Thoracic aorta (tissue), 2 donors: ENCODE results near the gene SUN1. TPM values are rescaled to one million over a fixed set of nuclear protein-coding genes. Genes with fewer than 3 reads are reported as not detected.

ENCODE experiments used
- ATAC-seq: fragments of 150-250 bp; one replicate; pipeline ENCODE4 v1.8.0; 2017; ENCODE audit warnings: low read depth; ENCODE audit not compliant: insufficient number of reproducible peaks, low FRiP score
- DNase-seq: peaks from one replicate; pipeline ENCODE4 v3.0.0-alpha.2; 2020; ENCODE audit warnings: low spot score
- H3K27ac ChIP-seq, 2 donors: fragments of 200-600 bp; sonication (generic); 1 replicate in 1 of 2; 2 replicates in 1 of 2; pipeline ENCODE4 v1.5.1; 2016; ENCODE audit warnings: mild to moderate bottlenecking in 2 of 2, moderate library complexity in 2 of 2
- H3K27me3 ChIP-seq: fragments of 200-600 bp; sonication (generic); replicated peaks from 2 replicates; pipeline ENCODE4 v1.6.0; 2016; ENCODE audit warnings: mild to moderate bottlenecking; ENCODE audit not compliant: insufficient read depth
- H3K36me3 ChIP-seq: fragments of 200-600 bp; sonication (generic); one replicate; pipeline ENCODE4 v1.5.1; 2016
- H3K4me1 ChIP-seq, 2 donors: fragments of 200-600 bp; sonication (generic); 1 replicate in 1 of 2; 2 replicates in 1 of 2; pipeline versions ENCODE4 v1.5.1 to v1.6.0; 2016; ENCODE audit warnings: low read depth in 2 of 2, mild to moderate bottlenecking in 1 of 2; ENCODE audit not compliant: control insufficient read depth in 1 of 2
- H3K4me3 ChIP-seq: fragments of 200-600 bp; sonication (generic); 2 replicates; pipeline ENCODE4 v1.5.1; 2016; ENCODE audit warnings: mild to moderate bottlenecking
- H3K9me3 ChIP-seq: fragments of 200-600 bp; sonication (generic); 2 replicates; pipeline ENCODE4 v1.5.1; 2016
- CTCF ChIP-seq: fragments of 200-600 bp; sonication (generic); IDR thresholded peaks from one replicate; pipeline ENCODE4 v1.5.1; 2019; ENCODE audit warnings: antibody characterized with exemption
- total RNA-seq, 2 donors: library from RNA; depleted of rRNA; stranded (reverse); fragments of >200 nt; gene quantifications; one replicate each; pipeline versions ENCODE4 v1.1.0 to v1.2.3, GENCODE V29; 2016

Gene SUN1
- total RNA-seq, 2 donors from 2014 or later = 205 to 319 TPM

- no peaks in the 10 kb centered on the region for H3K9me3 ChIP-seq
- no peak for TF ChIP-seq CTCF
- H3K27ac ChIP-seq = no peak overlapping the region
- DNase-seq (no peak), ATAC-seq (no peak)
- peaks cover 7 to 20% of the 10 kb centered on the region in 2 donors for H3K4me1 ChIP-seq
- H3K36me3 ChIP-seq = peaks cover 52% of the 10 kb centered on the region
- H3K27me3 ChIP-seq = no peaks in the 10 kb centered on the region
- H3K4me3 ChIP-seq = no peak overlapping the region
Observed at GRCh38 chr7:887488-887820, 55.2 kb downstream of the SUN1 start.

- DNase-seq = no peak
- H3K27me3 ChIP-seq = no peaks in the 10 kb centered on the region
- no peak overlapping the region for H3K4me3 ChIP-seq
- no peaks in the 10 kb centered on the region for H3K9me3 ChIP-seq
- peaks cover 52% of the 10 kb centered on the region for H3K36me3 ChIP-seq
- no peak for ATAC-seq
- H3K27ac ChIP-seq = no peak overlapping the region
- TF ChIP-seq CTCF = no peak
- H3K4me1 ChIP-seq = peaks cover 7 to 11% of the 10 kb centered on the region in 2 donors
Observed at GRCh38 chr7:888081-889024, 56.1 kb downstream of the SUN1 start.

- H3K9me3 ChIP-seq = no peaks in the 10 kb centered on the region
- ATAC-seq (no peak), DNase-seq (no peak)
- no peak for TF ChIP-seq CTCF
- peaks cover 3 to 5% of the 10 kb centered on the region in 2 donors for H3K4me1 ChIP-seq
- no peak overlapping the region for H3K27ac ChIP-seq
- no peaks in the 10 kb centered on the region for H3K27me3 ChIP-seq
- no peak overlapping the region for H3K4me3 ChIP-seq
- H3K36me3 ChIP-seq = peaks cover 55% of the 10 kb centered on the region
Observed at GRCh38 chr7:889025-889390, 56.7 kb downstream of the SUN1 start.

- H3K36me3 ChIP-seq = peaks cover 59% of the 10 kb centered on the region
- no peaks in the 10 kb centered on the region for H3K27me3 ChIP-seq
- H3K27ac ChIP-seq = no peak overlapping the region
- no peaks in the 10 kb centered on the region for H3K9me3 ChIP-seq
- H3K4me1 ChIP-seq = peaks cover 0 to under 1% of the 10 kb centered on the region in 2 donors
- no peak overlapping the region for H3K4me3 ChIP-seq
- no peak for TF ChIP-seq CTCF
- DNase-seq = no peak
- no peak for ATAC-seq
Observed at GRCh38 chr7:889391-889790, 57.1 kb downstream of the SUN1 start.

GRCh38 chr7:890868-891267, 58.6 kb downstream of the SUN1 start:
- Histone ChIP-seq H3K9me3 (no peaks in the 10 kb centered on the region), H3K4me3 (no peak overlapping the region), H3K36me3 (peaks cover 74% of the 10 kb centered on the region), H3K27me3 (no peaks in the 10 kb centered on the region), H3K4me1 (no peaks in the 10 kb centered on the region), H3K27ac (no peak overlapping the region)
- ATAC-seq = no peak
- TF ChIP-seq CTCF = no peak
- DNase-seq = no peak
